ENCODE results near the gene KIAA0232. TPM values are rescaled to one million over a fixed set of nuclear protein-coding genes. Genes with fewer than 3 reads are reported as not detected.
A peak's percentile ranks its signal among the peaks of the same experiment; 100 is the strongest.

KIAA0232 gene
- total and polyA plus RNA-seq, 9 of the 15 experiments (the other 6 are each of a cell fraction or from before 2014, with no cell fraction given): 3.5 to 17.4 (median 13.0) TPM

- no peak for TF ChIP-seq ETV6 (IDR thresholded peaks at IDR 0.05; ENCODE audit: borderline replicate concordance in 1 of 2, low read depth in 2 of 2, low read length in 1 of 2)
- TF ChIP-seq ETV6 (CRISPR knock-in tag; IDR thresholded peaks at IDR 0.05; ENCODE audit: borderline replicate concordance): no peak
- TF ChIP-seq USF1 (CRISPR knock-in tag; IDR thresholded peaks at IDR 0.05): no peak
- TF ChIP-seq GMEB1 (CRISPR knock-in tag; IDR thresholded peaks at IDR 0.05): peak; percentile 98
- peak; percentile 84 for TF ChIP-seq NEUROD1 (IDR thresholded peaks at IDR 0.05; ENCODE audit: borderline replicate concordance, low read depth, low read length, partially characterized antibody)
- no peak for TF ChIP-seq RFX7 (CRISPR knock-in tag; IDR thresholded peaks at IDR 0.05)
- no peak for TF ChIP-seq STAT5B (CRISPR knock-in tag; IDR thresholded peaks at IDR 0.05)
- TF ChIP-seq HES1 (IDR thresholded peaks at IDR 0.05; ENCODE audit: low read depth): no peak
- TF ChIP-seq MCM2 (IDR thresholded peaks at IDR 0.05; ENCODE audit: low read depth): no peak
- TF ChIP-seq MECOM (CRISPR knock-in tag; IDR thresholded peaks at IDR 0.05): no peak
- no peak for TF ChIP-seq HIVEP1 (CRISPR knock-in tag; IDR thresholded peaks at IDR 0.05)
- TF ChIP-seq HEY1 (CRISPR knock-in tag; IDR thresholded peaks at IDR 0.05; ENCODE audit: borderline replicate concordance): no peak
- TF ChIP-seq ZNF584 (CRISPR knock-in tag; IDR thresholded peaks at IDR 0.05; ENCODE audit: low read depth): 0 out of 2 replicates have a peak, but pooled peaks have one; percentile 58
- no peak for TF ChIP-seq ZNF124 (CRISPR knock-in tag; IDR thresholded peaks at IDR 0.05)
- no peak for TF ChIP-seq ASH1L (IDR thresholded peaks at IDR 0.05; ENCODE audit: borderline replicate concordance, low read depth, partially characterized antibody)
- TF ChIP-seq E2F8 (IDR thresholded peaks at IDR 0.05; ENCODE audit: low read depth, partially characterized antibody): no peak
- no peak for TF ChIP-seq ZNF263 (CRISPR knock-in tag; IDR thresholded peaks at IDR 0.05; ENCODE audit: borderline replicate concordance)
- no peak for TF ChIP-seq TSHZ1 (CRISPR knock-in tag; IDR thresholded peaks at IDR 0.05)
Observed at GRCh38 chr4:6782147-6782845, at the start of gene KIAA0232 (continued).

Data from K562 (cell line).